ENCODE data around the gene ADAM12.

The ADAM12 gene

DNA sequence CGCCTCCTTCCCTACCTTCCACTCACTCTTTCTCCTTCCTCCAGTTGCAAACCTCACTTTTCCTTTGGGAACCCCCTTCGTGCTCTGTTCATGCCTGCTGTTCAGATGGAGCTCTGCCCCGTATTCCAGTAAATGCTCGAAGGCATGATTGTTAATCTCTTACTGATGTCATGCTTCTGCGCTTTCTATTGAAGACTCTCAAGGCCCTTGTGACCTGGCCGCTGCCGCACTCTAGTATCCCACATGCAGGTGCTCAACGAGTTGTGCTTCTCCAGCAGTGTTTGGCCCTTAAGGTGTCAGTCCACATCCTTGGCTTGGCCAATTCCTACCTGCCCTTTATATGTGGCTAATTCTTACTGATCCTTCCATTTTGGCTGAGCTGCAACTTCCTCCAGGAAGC, 158.6 kb downstream of the ADAM12 start:
- no peak for DNase-seq

- no peak for DNase-seq
Observed at GRCh38 chr10:126227762-126228134, 160.5 kb downstream of the ADAM12 start.

- DNase-seq = no peak
Observed at GRCh38 chr10:126226988-126227761, 161.1 kb downstream of the ADAM12 start.

DNA sequence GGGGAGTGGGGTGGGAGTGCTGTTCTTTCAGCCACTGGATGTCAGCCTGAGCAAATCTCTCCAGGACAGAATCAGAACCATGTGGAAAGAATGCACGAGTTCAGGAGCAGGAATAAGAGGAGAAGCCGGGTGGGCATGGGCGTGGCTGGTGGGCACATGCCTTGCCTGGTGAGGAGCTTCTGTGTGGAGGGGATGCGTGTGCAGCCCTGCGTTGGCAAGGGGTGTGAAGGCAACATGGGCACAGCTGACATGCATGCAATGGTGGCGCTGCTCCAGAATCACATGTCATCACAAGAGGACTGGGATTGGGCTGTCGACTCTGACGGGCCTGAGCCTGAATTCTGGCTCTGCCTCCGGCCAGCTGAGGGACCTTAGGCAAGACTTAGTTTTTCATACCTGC, 162.1 kb downstream of the ADAM12 start:
- DNase-seq = no peak

DNA sequence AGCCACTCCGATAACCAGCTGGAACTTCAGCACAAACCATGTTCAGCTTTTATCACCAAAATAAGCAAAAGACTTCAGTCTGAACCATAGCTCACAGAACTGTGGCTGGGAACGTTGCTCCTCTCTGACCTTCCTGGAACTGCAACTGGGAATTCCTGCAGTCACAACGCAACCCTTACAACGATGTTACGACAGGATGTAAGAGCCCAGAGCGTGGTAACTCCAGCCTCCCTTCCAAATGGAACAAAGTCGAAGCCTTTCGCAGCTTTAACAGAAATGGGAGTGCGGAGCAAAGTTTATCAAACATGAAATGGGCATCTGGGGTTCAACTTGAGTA, 162.6 kb downstream of the ADAM12 start:
- DNase-seq = no peak

DNA sequence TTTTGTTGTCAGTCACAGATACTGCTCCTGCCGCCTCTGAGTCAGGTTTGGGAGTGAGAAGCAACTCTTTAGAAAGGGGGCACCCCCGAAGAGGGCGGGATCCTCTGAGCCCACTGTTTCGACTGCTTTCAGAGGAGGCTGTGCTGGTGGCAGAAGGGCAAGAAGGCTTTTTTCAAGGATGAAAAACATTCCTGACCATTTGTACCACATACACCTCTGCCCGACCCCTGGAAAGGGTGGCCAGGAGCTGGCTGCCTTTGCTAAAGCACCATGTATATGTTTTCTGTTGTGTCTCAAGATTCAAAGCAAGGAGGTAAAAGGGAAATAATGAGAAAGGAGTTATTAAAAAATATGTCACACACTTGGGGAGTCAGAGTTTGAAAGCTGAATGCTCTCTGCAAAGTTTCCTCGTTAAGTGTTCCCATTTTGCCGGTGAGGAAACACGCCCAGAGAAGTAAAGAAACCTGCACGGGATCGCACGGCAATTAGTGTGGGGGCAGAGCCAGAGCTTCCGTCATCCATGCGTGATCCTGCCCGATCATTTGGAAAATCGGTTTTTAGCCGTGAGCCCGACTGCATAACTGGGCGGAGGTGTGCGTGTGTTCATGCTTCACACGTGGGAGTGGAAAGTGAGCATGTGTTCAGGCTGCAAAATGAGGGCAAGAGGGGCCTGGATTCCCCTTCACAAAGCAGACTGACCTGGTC, 163.2 kb downstream of the ADAM12 start:
- no peak for DNase-seq

DNA sequence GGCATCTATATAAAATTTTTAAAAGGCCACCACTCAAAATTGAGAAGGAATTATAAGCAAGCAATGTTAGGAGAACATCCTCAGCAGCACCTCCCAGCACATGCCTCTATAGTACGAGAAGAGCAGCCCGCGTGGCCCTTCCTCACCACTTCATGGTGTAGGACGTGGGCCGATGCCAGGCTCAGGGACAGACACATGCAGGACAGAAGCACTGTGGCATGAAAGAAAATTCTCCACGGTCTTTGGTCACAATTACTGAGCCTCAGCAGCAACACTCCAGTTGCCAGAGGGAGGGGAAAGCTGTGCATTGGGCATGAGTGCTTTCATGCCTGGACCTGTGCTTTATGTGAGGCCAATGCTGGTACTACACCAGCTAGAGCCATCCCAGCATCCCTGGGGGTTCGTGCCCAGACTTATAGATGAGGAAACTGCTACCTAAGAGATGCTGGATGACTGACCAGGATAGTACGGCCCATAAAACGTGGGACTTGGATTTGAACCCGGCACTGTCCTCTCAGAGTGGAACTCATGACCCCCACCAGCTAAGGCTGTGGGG, 164.7 kb downstream of the ADAM12 start:
- DNase-seq = no peak

DNA sequence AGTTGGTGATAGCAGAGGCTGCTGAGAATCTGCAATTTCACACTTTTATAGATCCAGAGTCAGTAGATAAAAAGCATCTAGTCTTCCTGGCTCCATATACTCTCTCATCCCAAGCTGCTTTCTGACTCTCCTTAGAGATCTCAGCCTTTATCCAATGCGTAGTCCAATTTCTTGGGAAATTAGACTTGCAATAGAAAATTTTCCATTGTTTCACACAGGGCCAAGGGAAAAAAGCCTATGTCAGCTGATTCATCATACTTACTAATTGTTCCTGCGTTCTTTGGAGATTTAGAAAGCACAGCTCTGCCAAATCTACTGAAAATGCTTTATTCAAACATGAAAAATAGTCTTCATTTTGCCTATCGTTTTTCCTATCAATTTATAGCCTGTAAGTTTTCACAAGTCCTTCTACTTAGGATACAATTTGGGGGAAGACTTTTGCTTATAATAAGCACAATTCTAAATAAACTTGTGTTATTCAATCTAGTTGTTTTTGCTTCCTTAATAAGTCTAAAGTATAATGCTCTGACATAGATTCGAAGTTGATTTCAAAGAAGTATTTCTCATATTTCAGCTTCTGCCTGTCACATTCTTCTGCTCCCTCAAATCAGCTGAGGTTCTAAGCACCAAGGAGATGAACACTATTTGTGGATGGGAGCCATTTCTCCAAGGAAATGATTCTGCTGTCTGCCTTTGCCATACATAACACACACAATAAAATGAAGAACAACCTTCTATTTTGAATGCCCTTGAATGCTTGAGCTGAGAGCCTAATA, 165.4 kb downstream of the ADAM12 start:
- no peak for DNase-seq

GRCh38 chr10:126221874-126222273, 166.4 kb downstream of the ADAM12 start:
- no peak for DNase-seq

DNA sequence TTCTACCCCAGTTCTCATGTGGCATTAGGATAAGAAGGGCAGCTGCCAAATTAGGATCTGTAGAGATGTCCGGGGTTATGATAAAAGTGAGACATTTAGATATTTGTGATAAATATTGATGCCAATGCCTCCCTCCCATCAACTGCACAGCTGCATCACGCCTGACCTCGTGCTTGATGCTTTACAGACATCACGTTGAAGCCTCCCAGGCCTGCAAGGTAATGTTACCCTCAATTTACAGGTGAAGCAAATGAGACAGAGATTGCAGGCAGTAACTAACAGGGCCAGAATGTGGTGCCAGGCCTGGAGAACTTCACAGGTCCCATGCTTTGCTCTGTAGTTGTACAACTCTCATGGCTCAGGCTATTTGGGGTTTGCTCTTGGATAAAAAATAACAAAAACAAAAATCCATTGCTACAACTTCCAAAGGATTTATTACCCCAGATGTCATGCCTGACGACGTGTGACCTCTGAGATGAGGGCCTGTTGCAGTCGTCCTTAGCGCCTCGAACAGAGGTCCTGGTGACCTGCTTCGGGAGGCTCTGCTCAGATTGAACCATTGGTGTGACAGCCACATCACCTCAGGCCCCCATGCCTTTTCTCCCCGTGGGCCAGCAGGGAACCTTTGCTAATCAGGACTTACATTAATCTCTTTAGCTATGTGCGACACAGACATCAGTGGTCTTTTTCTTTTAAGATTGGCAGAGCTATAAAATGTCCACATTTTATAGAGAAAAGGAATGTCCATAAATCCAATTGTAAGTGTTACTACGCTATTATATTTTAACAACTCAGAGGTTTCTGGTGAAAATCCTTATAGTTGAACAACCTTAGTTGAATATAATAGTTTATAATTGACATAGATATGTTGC, 169.3 kb downstream of the ADAM12 start:
- no peak for DNase-seq

DNA sequence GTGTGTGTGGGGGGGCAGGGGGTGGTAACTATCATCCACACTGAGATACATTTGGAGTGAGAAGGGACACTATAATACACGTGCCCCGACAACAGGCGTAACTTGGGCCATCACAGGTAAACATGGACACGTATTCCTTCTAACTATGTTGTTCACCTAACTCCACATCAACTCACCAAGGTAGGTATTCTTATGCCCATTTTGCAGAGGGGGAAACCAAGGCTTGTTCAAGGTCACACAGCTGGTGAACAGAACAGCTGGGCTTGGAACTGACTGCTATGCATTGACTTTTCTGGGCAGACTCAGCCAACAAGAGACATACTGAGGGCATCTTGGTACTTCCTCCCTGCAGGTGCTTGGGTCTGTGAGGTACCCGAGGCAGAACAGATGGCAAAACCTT, 170.1 kb downstream of the ADAM12 start:
- no peak for DNase-seq

DNA sequence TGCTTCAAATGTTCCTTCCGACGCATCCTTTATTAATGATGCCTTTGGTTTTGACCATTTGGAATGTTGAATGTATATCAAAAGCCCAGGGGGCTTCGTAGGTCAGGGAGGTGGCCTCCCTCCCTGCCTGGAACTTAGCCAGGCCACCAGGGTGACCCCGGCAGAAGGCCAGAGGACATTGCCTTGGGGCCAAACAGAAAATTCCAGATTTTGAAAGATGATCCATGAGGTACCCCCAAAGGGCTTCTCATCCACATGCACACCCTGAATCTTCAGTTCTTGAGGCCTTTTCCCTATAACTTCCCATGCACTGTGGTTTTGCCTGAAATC, 171.7 kb downstream of the ADAM12 start:
- no peak for DNase-seq

DNA sequence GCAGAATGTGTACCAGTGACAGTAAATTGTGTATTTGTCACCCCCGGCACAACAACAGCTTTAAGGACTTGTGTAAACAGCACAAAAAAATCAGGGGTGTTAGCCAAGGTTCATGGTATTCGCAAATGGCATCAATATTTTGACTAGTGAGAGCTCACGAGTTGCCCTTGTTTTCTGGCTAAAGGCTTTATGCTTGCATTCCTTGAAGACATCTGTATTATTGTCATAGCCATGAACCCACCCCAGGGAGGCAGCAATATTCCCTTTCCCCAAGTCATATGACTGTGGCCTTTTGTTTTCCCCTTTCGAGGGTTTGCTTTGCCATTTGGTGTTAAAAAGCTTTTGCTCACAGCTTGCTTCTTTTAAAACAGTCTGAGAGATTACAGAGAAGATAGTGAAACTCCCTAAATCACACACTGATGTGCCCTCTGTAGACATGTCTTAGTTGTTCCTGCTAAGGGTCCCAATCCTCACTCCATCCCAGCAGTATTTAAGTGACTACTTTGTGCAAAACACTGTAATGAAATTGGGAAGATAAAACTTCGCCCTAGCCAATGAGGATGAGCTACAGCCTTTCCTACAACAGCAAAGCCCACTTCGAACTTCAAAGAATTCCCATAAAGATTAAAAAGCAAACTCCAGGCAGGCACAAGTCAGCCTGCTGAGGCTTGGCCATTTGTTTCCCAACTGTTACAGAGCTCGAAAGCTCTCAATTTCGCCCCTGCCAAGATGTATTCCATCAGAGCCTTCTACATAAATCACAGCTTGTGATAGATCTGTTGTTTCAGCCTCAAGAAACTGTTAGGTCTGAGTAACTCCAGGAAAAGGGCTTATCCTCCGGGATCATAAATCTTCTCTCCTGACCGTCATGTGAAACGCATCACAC, 172.3 kb downstream of the ADAM12 start:
- DNase-seq = no peak

- DNase-seq = no peak
Observed at GRCh38 chr10:126214679-126215078, 173.6 kb downstream of the ADAM12 start.

DNA sequence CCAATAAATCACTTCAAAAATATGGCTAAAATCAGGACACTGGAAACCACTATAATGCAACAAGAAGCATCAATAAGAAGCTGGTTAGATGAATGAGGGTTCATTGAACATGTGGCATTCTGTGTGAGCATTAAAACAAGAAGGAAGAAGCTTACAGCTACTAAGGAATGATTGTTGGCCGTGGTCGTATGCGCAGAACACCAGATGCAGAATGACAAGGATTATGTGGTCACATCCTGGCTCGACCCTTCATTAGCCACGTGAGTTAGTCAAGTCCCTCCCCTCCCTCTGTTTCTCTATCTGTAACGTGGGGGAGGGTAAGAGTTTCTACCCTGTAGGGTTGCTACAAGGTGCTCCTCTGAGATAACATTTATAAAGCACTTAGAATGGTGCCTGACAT, 174.3 kb downstream of the ADAM12 start:
- no peak for DNase-seq

- no peak for DNase-seq
Observed at GRCh38 chr10:126212738-126213137, 175.5 kb downstream of the ADAM12 start.

DNA sequence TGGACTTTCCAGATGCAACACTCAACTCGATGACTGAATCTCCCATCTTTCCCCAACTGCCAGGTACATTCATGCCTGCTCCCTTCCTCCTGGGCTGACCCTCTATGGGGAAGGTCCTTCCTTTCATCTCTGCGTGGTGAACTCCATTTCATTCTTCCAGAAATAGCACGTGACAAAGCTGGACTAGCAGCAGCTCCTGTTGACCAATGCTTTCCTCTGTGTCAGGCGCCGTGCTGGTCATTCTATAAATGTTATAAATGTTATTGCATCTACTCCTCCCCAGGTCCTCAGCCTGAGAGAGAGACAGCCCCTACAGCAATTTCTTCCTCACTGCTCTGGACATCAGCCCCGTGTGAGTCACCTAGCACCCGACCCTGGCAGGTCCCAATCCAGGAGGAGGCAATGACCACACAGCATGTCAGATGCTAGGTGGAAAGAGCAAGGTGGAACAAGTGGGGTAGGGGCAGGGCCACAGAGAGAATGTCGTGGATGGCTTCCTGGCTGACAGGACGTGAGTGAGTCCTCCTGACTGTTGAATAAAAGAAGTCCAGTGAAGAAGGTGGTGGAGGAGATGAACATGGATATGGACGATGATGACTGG, 178.1 kb downstream of the ADAM12 start:
- no peak for DNase-seq

DNA sequence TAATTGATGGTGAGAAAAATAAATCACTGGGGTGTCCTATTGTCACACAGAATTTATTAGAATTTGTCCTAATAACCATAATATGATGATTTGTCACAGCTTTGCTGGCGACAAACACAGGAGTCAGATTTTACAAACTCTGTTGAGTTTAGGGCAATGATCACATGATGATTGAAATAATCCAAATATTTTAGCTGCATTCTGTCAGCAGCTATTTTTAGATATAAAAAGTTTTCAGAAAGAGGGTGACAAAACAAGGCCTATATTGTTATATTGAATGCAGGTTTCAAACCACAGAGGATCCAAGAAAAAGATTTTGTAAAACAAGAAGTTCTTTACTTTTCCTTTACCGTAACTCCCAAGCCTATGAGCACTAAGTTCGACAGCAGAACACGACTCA, 178.8 kb downstream of the ADAM12 start:
- DNase-seq = no peak

- no peak for DNase-seq
Observed at GRCh38 chr10:126208726-126209302, 179.5 kb downstream of the ADAM12 start.

DNA sequence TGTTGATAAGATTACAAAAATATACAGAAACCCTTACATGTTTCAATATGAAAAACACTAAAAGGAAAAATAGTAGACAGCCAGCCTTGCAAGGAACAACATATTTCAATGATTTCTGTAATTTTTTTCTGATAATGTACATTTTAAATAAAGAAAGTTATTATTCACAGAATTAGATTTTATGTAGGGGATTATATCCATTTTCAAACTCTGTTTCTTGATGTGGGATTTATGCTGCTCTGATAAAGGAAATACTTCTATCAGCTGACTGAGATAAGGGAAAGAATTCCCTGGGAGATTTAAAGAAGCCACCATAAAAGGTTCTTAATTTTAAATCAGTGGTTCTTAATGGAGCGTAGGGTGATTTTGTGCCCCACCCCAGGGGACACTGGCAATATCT, 180.4 kb downstream of the ADAM12 start:
- DNase-seq = no peak

GRCh38 chr10:126207313-126207771, 180.9 kb downstream of the ADAM12 start:
- DNase-seq = no peak
